Sciatic nerve (tissue), 2 donors: Measurements from ENCODE around the gene KYAT1. TPM values are rescaled to one million over a fixed set of nuclear protein-coding genes. Genes with fewer than 3 reads are reported as not detected.

Experiments
- ATAC-seq: fragments of 200-7000 bp; cut with Tn5 transposase; one replicate; pipeline ENCODE4 v1.9.1; 2020; ENCODE audit warnings: mild to moderate bottlenecking, moderate library complexity
- DNase-seq: peaks from one replicate; pipeline ENCODE4 v3.0.0-alpha.2; 2020; ENCODE audit warnings: low spot score
- intact Hi-C: fragments of 100-400 bp; cut with DNase I; formaldehyde crosslinking; loops from one replicate; pipeline ENCODE4 v1.14.2; 2022
- total RNA-seq: library from RNA; stranded (reverse); fragmentation: NEBNext Ultra II Directional; extraction: Animal tissue kit (Norgen Biotek cat#: 25700); gene quantifications from one replicate; pipeline ENCODE4 v1.2.1, GENCODE V29; 2021
- donor health status: DM: no; HTN: no; CAD: no.
- donor health status: DM: no; HTN: no; CAD: no.

Gene KYAT1
- total RNA-seq = 12.8 TPM

DNA sequence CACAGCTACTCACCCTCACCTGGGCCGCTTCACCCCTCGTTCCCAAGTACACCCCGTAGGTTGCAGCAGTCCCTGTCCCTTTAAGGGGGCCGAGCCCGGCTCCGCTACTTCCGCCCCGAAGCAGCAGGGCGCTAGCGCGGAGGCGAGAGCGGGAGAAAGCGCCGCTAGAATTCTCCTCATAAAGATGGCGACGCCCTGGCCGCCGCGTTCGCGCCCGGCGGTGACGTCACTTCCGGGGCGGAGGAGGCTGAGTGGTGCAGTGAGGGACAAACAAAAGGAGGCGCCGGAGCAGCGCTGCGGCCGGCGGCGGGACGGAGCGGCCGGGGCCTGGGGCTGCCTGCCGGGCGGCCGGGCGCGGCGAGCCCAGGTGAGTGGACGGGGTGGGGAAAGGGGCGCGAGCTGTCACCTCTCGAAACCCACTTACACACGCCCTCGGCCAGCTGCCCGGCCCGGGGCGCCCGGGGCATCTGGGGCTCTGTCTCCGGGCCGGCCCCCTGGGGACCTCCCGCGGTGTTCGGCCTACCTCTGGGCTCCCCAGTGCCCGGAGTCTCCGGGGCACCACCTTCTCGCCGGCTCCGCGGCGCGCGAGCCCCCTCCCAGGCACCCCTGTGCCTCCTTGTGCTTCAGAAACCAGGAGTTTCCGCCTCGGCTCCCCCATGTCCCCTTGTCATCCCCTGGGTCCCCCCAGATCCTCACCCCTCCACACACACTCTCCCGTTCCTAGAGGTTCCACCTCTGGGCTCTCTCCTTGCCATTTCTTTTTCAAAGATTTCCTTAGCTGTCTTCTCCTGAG is at the start of gene KYAT1, which contains the start of gene LRRC8A:
TSS of gene KYAT1 (minus strand) at position 67 of the 793 bp plus-strand sequence. CDS start 36,545 bp downstream, outside the sequence.
TSS of gene LRRC8A (plus strand) at position 250 of the 793 bp plus-strand sequence. CDS start 25,032 bp downstream, outside the sequence.
- ATAC-seq (peak; percentile 95), DNase-seq (peak; percentile 99)
- intact Hi-C loops = loop anchor here (5.0 kb wide), 1 partner anchor 35 kb away; no protein-coding TSS in a partner anchor

DNA sequence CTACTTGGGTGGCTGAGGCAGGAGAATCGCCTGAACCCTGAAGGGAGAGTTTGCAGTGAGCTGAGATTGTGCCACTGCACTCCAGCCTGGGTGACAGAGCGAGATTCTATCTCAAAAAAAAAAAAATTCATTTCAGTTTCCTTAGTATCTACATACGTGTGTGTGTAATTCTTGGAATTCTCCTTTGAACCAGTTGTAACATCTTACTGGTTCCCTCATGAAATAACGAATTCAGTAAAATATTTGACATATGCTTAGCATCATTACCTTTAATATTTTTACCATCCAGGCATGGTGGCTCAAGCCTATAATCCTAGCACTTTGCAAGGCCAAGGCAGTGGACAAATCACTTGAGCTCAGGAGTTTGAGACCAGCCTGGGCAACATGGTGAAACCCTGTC is 47.8 kb upstream of the KYAT1 start:
- ATAC-seq (no peak), DNase-seq (no peak)
- intact Hi-C loops = loop anchor here (5.0 kb wide), 1 partner anchor 67 kb away; no protein-coding TSS in a partner anchor

GRCh38 chr9:128928624-128929023 is 46.9 kb upstream of the KYAT1 start:
- intact Hi-C loops = loop anchor here (5.0 kb wide), 1 partner anchor 66 kb away; no protein-coding TSS in a partner anchor
- ATAC-seq = no peak

GRCh38 chr9:128927731-128928411 is 46.1 kb upstream of the KYAT1 start:
- DNase-seq (no peak), ATAC-seq (peak; percentile 81)
- intact Hi-C loops = loop anchor here (5.0 kb wide), 1 partner anchor 66 kb away; no protein-coding TSS in a partner anchor

More at GRCh38 chr9:128928624-128929023, 46.9 kb upstream of the KYAT1 start:
- no peak for DNase-seq

GRCh38 chr9:128923493-128923883 is 41.7 kb upstream of the KYAT1 start:
- DNase-seq = no peak
- no peak for ATAC-seq
- intact Hi-C loops = no loop called here

GRCh38 chr9:128921881-128922763 is 40.4 kb upstream of the KYAT1 start:
- DNase-seq (peak; percentile 81), ATAC-seq (peak; percentile 87)
- intact Hi-C loops = no loop called here

GRCh38 chr9:128920381-128921058 is 38.8 kb upstream of the KYAT1 start, which contains the start of gene PHYHD1:
Gene PHYHD1, plus strand, starts transcription at chr9:128920982. Its CDS starts 1,342 bp downstream, at chr9:128922324.
- intact Hi-C loops = no loop called here
- ATAC-seq (peak; percentile 11), DNase-seq (no peak)

DNA sequence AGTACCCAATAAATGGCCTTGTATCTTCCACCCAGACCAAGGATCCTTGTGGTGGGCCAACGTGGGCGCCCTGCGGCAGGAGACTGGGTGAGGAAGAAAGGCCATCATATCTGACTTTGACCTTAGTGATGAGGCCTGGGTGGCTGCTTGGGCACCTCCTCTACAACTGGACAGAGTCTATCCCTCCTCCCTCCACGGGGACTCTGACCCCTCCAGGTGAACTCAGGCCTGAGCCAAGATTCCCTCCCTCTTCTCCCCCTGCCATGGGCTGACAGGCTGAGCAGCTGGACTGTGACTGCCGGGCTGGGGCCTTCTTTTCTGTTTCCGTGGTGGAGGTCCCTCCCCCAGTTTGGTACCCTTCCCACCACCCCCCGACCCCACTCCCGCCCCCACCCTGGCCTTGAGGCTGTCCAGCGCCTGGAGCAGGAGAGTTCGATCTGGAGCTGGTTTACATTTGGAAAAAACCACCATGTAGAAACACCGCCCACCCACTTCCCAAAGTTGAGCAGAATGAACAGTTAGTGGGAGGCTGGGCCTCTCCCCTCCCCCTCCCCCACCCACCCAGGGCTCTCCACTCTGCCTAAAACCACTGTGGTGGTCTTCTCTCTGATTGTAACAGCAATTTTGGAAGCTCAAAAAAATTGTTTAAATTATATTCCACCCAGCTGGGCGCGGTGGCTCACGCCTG is 37.8 kb upstream of the KYAT1 start:
- no peak for DNase-seq
- ATAC-seq = no peak
- intact Hi-C loops = loop anchor here (5.0 kb wide), 1 partner anchor 37 kb away; the partner anchor contains the start of genes KYAT1 and LRRC8A

DNA sequence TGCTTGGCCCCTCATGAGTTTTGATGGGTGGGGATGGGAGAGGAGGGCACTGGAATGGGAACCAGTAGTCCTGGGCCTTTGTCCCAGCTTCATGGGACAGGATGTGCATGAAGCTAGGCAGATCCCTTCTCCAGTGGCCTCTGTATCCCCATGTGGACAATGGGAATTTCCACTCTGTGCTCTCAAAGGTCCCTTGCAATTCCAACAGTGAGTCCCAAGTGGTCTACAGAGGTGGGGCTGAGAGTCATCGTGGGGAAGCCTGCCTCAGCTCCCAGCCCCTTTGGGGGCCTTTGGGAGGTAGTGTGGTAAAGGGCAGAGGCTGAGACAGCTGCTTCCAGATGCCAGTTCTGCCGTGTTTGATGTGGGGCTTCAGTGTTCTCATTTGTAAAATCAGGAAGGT is 37.2 kb upstream of the KYAT1 start:
- intact Hi-C loops = loop anchor here (5.0 kb wide), 1 partner anchor 37 kb away; the partner anchor contains the start of genes KYAT1 and LRRC8A
- ATAC-seq (no peak), DNase-seq (no peak)

DNA sequence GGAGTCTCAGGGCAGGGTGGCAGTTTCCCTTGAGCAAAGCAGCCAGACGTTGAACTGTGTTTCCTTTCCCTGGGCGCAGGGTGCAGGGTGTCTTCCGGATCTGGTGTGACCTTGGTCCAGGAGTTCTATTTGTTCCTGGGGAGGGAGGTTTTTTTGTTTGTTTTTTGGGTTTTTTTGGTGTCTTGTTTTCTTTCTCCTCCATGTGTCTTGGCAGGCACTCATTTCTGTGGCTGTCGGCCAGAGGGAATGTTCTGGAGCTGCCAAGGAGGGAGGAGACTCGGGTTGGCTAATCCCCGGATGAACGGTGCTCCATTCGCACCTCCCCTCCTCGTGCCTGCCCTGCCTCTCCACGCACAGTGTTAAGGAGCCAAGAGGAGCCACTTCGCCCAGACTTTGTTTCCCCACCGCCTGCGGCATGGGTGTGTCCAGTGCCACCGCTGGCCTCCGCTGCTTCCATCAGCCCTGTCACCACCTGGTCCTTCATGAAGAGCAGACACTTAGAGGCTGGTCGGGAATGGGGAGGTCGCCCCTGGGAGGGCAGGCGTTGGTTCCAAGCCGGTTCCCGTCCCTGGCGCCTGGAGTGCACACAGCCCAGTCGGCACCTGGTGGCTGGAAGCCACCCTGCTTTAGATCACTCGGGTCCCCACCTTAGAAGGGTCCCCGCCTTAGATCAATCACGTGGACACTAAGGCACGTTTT is 35.5 kb upstream of the KYAT1 start:
- ATAC-seq (peak; percentile 80), DNase-seq (peak; percentile 89)
- intact Hi-C loops = loop anchor here (5.0 kb wide), 1 partner anchor 35 kb away; the partner anchor contains the start of genes KYAT1 and LRRC8A

GRCh38 chr9:128916745-128917144 is 35.0 kb upstream of the KYAT1 start:
- ATAC-seq (no peak), DNase-seq (no peak)
- intact Hi-C loops = loop anchor here (5.0 kb wide), 1 partner anchor 34 kb away; the partner anchor contains the start of genes KYAT1 and LRRC8A

GRCh38 chr9:128916204-128916603 is 34.5 kb upstream of the KYAT1 start:
- DNase-seq (no peak), ATAC-seq (peak; percentile 46)
- intact Hi-C loops = loop anchor here (5.0 kb wide), 1 partner anchor 34 kb away; the partner anchor contains the start of genes KYAT1 and LRRC8A

- no peak for DNase-seq
- intact Hi-C loops = no loop called here
- ATAC-seq = no peak
Observed at GRCh38 chr9:128913995-128914772, 32.4 kb upstream of the KYAT1 start.

- intact Hi-C loops = no loop called here
Observed at GRCh38 chr9:128913048-128913900, 31.5 kb upstream of the KYAT1 start.

GRCh38 chr9:128912270-128912853 is 30.6 kb upstream of the KYAT1 start:
- intact Hi-C loops = no loop called here
- DNase-seq (no peak), ATAC-seq (peak; percentile 5)

More at GRCh38 chr9:128913048-128913900, 31.5 kb upstream of the KYAT1 start:
- ATAC-seq = no peak
- no peak for DNase-seq
